ENCODE measurements around the gene GUCA1A.
"Not testable (repeated sequence)": the region's sequence is repeated elsewhere in the genome, so short reads cannot be mapped to it uniquely, and the experiment has no call there.

The GUCA1A gene

DNA sequence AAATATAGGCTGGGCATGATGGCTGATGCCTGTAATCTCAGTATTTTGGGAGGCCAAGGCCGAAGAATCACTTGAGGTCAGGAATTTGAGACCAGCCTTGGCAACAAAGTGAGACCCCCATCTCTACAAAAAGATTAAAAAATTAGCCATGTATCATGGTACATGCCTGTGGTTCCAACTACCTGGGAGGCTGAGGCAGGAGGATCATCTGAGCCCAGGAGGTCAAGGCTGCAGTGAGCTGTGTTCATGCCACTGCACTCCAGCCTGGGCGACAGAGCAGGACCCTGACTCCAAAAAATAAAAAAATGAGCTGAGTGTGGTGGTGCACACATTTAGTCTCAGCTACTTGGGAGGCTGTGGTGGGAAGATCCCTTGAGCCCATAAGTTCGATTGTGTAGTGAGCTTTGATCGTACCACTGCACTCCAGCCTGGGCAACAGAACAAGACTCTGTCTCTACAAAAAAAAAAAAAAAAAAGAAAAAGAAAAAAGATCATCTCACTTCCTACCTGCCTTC is 31.7 kb downstream of the GUCA1A start:
- TF ChIP-seq CTCF (IDR thresholded peaks at IDR 0.05; ENCODE audit: low read length, missing control alignments): no peak
- DNase-seq (ENCODE audit: low read depth): no peak
- H3K4me3 ChIP-seq (replicated peaks; ENCODE audit: low read depth, low read length): no peak overlapping the region

- H3K4me3 ChIP-seq (replicated peaks; ENCODE audit: low read depth, low read length); DNase-seq (ENCODE audit: low read depth): not testable (repeated sequence)
These were observed 34.4 kb downstream of the GUCA1A start for GRCh38 chr6:42207559-42207958.

DNA sequence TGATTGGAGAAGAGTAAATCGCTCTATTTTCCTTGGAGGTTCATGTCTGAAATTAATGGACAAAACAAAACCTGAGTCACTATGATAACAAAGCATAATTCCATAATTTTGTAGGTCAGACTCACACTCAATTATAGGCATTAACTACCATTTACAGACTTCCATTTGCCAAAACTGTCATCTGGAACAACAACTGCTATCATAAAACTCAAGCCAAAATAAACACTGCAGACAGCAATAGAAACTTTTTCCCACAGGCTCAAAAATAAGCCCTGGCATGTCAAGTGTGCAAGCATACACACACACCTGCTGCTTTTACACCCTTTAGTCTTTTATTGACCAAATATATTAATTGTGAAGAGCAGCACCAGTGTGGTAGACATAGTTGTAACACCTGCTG is 37.4 kb downstream of the GUCA1A start:
- TF ChIP-seq CTCF (IDR thresholded peaks at IDR 0.05; ENCODE audit: low read length, missing control alignments): no peak
- no peak overlapping the region for H3K4me3 ChIP-seq (replicated peaks; ENCODE audit: low read depth, low read length)

GRCh38 chr6:42211726-42212125 is 38.6 kb downstream of the GUCA1A start:
- no peak for DNase-seq (ENCODE audit: low read depth)
- TF ChIP-seq CTCF (IDR thresholded peaks at IDR 0.05; ENCODE audit: low read length, missing control alignments): no peak
- H3K4me3 ChIP-seq (replicated peaks; ENCODE audit: low read depth, low read length): no peak overlapping the region

More for the DNA sequence above, 37.4 kb downstream of the GUCA1A start:
- DNase-seq (ENCODE audit: low read depth): no peak

DNA sequence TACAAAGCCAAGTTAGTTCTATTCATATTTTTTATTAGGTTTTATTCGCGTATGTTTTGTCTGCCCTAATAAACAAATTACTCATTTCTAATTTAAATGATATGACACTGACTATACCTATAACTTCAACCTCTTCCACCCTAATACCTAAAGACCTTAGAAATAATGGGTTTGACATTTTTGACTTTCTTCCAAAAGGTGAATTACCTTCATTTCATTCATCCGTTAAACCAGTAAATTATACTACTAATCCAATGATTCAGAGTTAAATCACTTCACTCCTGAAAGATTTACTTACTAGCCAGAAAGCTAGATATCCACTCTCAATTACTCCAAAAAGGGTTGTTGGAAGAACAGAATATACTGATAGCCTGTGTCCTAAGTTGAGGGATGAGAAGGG is 39.3 kb downstream of the GUCA1A start:
- no peak overlapping the region for H3K4me3 ChIP-seq (replicated peaks; ENCODE audit: low read depth, low read length)
- DNase-seq (ENCODE audit: low read depth): no peak
- TF ChIP-seq CTCF (IDR thresholded peaks at IDR 0.05; ENCODE audit: low read length, missing control alignments): no peak

- DNase-seq (ENCODE audit: low read depth): not testable (repeated sequence)
- peak overlapping the region; percentile 89 for H3K4me3 ChIP-seq (replicated peaks; ENCODE audit: low read depth, low read length)
These were observed 43.3 kb downstream of the GUCA1A start for GRCh38 chr6:42216495-42216894.

DNA sequence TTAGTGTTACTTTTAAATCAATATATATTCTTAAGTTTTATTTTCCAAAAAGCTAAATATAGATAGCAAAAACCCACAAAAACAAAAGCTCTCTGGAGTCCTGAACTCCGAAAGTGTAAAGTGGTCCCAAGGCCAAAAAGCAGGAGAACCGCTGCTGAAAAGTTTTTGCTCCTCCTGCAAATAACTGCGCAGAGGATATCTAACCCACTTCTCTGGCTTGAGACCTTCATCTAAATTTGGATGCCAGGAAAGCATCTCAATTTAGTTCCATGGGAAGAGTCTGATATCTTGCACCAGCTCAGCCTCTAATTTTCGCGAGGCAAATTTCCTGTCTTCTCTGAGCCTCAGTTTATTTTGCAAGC is 44.0 kb downstream of the GUCA1A start:
- H3K4me3 ChIP-seq (replicated peaks; ENCODE audit: low read depth, low read length): peak overlapping the region; percentile 89
- DNase-seq (ENCODE audit: low read depth): no peak
- TF ChIP-seq CTCF (IDR thresholded peaks at IDR 0.05; ENCODE audit: low read length, missing control alignments): no peak

- TF ChIP-seq CTCF (IDR thresholded peaks at IDR 0.05; ENCODE audit: low read length, missing control alignments): no peak
- DNase-seq (ENCODE audit: low read depth): peak; percentile 97
- peak within 1 kb of the TSS; percentile 89 for H3K4me3 ChIP-seq (replicated peaks; ENCODE audit: low read depth, low read length)
These were observed 44.6 kb downstream of the GUCA1A start, which contains the start of gene MRPS10 for GRCh38 chr6:42217519-42218367. Gene MRPS10 (minus strand): TSS chr6:42217861. CDS start chr6:42217849, 12 bp downstream.
